GM18909 (cell line): Measurements from ENCODE around the gene NELFCD.
"Not testable (repeated sequence)": the region's sequence is repeated elsewhere in the genome, so short reads cannot be mapped to it uniquely, and the experiment has no call there.

Source experiments
- ATAC-seq: cut with Tn5 transposase; IDR thresholded peaks from one replicate; pipeline ENCODE4 v1.9.1; 2021; ENCODE audit warnings: mild to moderate bottlenecking; ENCODE audit not compliant: unreplicated experiment, poor library complexity

NELFCD gene

DNA sequence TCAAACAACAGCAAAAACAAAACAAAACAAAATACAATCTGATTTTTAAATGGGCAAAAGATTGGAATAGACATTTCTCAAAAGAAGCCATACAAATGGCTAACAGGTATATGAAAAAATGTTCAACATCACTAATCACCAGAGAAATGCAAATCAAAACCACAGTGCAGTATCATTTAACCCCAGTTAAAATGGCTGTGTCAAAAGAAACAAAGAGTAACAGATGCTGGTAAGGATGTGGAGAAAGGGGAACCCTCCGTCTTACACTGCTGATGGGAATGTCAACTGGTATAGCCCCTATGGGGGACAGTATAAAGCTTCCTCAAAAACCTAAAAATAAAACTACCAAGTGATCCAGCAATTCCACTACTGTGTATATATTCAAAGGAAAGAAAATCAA lies 10.9 kb upstream of the NELFCD start:
- ATAC-seq = no peak

DNA sequence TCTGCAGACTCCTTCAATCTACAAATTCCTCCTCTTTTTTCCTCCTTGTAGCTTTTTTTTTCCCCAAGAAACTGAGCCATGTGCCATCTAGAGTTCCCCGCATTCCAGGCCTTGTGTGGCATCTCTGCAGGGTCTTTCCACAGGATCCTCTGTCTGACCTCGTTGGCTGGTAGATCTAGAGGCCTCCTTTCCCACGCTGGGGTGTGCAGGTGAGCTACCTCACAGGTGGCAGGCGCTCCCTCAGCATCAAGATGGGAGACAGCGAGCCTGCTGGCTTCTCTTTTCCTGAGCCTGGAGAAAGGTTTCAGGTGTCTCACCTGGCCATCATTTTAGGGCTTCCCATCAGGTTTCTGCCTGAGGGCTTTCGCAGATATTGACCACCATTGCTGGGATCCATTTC lies 9.6 kb upstream of the NELFCD start:
- ATAC-seq = no peak

DNA sequence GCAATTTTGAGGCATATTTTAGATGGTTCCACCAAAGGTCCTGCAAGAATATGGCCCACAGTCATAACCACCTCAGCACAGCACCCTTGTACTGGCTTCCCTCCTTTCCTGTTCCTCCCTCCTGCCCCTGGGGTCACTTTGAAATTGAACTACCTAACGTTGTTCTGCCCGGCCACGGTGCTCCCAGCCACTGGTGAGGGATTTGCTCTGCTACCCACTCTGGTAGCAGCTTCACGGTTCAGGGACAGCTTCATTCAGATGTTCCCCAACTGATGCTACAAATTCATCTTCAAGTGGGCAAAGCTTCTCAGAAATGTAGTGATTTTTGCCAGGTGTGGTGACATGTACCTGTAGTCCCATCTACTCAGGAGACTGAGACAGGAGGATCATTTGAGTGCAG lies 7.9 kb upstream of the NELFCD start:
- ATAC-seq = no peak

DNA sequence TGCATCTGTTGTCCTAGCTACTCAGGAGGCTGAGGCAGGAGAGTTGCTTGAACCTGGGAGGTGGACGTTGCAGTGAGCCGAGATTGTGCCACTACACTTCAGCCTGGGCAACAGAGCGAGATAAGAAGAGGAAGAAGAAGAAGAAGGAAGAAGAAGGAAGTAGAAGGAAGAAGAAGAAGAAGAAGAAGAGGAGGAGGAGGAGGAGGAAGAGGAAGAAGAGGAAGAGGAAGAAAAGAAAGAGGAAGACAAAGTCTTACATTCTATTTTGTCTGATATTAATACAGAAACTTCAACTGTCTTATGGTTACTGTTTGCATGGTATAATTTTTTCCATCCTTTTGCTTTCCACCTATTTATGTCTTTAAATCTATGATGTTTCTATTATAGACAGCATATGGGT lies 7.2 kb upstream of the NELFCD start:
- no peak for ATAC-seq

DNA sequence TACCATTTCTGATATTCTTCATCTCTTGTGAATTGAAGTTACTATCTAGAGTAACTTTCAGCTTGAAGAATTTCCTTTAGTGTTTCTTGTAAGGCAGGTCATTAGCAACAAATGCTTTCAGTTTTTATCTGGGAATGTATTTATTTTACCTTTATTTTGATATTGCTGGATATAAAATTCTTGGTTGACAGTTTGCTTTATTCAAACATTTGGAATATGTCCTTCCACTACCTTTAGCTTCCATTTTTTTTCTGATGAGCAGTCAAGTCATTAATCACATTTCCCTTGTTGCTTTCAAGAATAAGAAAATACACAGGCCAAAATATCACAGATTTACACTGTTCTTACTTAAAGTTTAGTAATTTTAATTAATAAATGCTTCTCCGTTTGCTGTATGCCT lies 5.7 kb upstream of the NELFCD start:
- no peak for ATAC-seq

DNA sequence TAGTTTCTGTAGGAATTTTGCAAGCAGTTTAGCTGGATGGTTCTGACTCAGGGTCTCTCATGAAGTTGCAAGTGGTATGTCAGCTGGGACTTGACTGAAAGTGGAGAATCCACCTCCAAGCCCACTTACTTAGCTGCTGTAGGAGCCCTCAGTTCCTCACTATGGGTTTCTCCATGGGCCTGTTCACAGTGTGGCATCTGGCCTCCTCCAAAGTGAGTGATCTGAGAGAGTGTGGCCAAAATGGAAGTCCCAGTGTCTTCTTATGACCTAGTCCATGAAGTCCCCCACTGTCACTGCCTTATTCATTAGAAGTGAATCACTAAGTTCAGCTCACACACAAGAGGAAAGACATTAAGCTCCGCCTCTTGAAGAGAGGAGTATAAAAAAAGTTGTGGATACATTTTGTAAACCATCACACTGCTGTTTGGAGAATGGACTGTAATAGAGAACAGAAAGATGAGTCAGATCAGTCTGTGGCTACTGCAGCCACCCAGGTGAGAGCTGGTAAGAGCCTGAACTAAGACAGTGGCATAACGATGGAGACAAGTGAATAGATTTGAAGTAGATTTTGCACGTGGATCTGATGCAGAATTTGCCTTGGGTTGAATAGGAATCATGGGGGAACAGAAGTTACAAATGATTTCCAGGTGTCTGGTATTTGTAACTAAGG lies 4.9 kb upstream of the NELFCD start:
- ATAC-seq = no peak

DNA sequence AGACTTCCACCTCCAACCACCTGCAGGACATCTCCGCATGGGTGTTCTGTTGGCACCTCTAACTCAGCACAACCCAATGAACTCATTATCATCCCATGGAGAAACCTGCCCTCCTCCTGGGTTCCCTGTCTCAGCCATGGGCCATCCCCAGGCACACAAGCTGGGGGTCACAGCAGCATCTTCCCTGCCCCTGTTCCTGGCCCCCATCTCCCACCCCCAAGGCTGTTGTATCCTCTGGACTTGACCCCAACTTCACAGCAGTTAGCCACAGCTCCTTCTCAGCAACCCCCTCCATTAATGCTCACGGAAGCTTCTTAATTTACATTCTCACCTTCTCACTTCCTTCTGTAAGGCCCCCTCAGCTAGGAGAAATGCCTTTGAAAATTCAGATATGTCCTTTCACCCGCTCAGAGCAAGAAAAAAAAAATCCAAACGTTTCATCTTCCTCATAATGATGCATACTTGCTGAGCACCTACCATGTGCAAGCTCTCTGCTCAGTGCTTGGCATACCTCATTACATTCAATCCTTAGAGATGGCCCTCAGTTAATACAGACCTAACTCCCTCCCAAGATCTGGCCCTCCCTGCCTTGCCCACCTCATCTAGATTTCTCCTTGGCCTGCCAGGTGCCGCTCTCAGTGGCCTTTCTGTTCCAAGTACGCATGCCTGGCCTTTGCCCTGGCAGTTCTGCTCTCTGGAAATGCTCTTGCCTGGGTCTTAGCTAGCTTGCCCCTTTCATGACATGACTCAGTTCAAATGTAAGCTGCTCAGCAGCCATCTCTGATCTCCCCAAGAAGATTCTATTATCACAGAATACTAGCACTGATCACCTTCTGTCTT lies 2.5 kb upstream of the NELFCD start:
- no peak for ATAC-seq

DNA sequence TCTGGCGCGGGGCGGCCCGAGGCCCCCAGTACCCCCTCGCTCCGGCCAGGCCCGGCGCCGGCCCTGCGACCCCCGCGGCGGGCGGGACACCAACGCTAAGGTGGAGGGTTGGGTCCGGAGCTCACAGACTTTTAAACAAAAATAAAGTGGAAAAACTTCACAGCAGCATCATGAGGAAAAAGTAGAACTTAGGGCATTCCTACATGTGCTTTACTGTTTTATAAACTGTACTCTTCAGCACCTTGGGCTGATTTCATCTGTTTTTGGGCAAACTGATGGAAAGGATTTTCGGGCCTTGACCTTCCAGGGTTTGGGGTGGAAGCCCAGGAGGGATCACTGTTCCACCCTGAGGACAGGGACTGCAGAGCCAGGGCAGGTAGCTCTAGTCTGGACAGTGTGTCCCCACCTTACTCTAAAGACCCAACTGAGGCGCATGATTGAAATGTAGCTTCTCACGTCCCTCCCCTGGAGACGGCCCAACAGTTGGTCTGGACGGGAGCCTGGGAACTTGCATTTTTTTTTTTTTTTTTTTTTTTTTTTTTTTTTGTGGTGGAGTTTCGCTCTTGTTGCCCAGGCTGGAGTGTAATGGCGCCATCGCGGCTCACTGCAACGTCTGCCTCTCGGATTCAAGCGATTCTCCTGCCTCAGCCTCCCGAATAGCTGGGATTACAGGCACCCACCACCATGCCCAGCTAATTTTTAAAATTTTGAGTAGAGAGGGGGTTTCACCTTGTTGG lies 740 bp downstream of the NELFCD start:
- ATAC-seq = peak; percentile 12

DNA sequence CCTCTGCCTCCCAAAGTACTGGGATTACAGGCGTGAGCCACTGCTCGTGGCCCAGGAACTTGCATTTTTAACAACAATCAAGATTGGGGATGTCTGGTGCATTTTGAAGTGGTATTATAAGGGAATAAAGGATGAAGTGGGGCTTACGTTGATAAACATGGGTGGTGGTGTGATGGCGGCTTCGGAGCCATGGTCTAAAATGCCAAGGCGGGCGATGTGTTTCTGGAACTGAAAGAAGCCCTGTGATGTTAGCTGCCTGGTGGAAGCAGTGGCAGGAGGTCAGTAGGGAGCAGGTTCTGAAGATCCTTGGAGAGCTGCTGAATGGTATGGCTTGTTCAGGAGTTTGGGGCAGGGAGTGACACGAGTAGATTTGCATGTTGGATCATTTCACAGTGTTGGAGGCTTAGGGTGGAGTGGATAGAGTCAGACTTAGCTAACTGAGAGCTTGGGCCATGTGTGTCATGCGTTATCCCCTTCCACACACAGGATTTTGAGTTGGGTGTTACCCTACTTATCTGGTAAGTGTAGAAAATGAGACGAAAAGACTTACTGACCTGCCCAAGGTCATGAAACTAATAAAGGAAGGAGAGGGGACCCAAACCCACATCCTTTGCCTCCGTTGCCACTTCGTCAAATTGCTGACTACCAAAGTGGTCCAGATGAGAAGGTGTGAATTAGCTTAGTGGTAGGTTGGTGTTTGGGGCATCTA lies 1.5 kb downstream of the NELFCD start:
- ATAC-seq = no peak

DNA sequence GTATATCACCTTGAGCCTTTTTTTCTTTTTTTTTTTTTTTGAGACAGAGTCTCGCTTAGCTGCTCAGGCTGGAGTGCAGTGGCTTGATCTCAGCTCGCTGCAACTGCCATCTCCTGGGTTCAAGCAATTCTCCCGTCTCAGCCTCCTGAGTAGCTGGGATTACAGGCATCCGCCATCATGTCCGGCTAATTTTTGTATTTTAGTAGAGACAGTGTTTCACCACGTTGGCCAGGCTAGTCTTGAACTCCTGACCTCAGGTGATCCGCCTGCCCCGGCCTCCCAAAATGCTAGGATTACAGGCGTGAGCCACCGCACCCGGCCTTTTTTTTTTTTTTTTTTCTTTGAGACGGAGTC lies 2.0 kb downstream of the NELFCD start:
- not testable (repeated sequence) for ATAC-seq

DNA sequence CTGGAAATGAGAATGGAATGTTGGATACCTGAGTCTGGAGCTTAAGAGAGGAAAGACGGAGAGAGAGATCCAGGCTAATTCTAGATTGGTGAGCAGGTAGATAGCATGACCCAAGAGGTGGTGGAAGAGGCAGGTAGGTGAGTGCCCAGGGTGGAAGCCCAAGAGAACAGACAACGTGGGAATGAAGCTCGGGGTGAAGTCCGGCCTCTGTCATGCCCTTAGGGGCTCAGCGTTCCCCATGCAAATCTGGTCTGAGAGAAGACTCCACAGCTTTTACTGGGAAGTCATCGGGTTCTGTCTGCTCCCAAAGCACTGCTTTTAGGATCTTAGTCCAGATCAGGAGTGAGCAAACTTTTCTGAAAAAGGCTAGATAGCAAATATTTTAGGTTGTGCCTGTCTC lies 3.6 kb downstream of the NELFCD start:
- no peak for ATAC-seq

DNA sequence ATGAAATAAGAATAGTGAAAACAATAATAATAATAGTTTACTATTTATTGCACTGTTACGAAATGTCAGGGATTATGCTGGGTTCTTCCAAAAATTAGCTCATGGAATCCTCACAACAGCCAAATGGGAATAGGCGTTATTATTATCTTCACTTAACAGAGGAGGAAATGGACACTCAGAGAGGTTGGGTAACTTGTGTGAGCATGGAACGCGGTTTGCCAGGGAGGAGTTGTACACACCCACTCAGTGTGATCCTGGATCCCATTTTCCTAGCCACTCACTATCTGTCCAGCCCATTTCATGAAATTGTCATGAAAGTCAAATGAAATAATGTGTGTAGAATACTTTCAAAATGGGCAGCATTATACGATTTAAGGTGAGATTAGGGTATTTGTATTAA lies 4.6 kb downstream of the NELFCD start:
- ATAC-seq = no peak

DNA sequence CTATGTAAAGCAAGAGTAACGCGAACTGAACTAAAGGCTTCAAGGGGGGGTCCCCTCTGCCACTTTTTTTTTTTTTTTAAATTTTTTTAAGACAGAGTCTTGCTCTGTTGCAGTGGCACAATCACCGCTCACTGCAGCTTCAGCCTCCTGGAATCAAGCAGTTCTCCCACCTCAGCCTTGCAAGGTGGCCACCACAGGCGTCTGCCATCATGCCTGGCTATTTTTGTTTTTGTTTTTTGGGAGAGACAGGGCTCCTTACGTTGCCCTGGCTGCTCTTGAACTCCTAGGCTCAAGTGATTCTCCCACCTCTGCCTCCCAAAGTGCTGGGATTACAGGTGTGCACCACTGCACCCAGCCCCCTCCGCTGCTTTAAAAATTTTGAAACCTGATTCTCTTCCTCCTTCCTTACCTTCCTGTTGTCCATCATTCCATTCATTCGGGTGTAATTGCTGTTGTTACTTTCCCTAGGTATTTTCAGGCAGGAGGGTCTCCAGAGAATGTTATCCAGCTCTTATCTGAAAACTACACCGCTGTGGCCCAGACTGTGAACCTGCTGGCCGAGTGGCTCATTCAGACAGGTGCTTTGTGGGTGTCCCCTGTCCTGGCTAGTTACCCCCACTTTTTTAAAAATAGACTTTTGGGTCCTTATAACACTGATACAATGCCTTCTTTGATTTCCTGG lies 5.4 kb downstream of the NELFCD start:
- ATAC-seq = no peak

DNA sequence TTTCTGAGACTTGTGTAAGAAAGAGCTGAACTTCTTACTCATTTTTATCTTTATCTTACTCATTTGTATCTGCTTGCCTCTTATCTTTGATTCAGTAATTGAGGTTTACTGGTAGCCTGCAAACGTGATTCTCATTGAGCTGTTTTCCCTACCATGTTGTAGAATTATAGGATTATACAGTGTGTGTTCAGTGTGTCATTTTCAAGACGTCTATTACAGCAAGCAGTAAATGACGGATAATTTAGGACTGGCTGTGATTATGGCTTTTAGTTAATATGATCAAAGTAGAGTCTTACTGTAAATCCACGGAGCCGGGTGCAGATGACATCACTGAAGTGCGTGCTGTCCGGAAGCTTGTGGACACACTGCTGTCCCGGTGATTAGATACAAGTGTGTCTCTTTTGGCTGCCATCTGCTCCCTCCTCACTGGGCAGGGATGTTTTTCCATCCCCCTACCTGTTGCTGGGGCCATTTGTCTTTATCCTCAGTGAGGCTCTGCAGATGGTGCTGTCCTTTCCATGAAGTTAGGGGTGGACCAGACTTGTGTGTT lies 6.0 kb downstream of the NELFCD start:
- ATAC-seq = no peak

DNA sequence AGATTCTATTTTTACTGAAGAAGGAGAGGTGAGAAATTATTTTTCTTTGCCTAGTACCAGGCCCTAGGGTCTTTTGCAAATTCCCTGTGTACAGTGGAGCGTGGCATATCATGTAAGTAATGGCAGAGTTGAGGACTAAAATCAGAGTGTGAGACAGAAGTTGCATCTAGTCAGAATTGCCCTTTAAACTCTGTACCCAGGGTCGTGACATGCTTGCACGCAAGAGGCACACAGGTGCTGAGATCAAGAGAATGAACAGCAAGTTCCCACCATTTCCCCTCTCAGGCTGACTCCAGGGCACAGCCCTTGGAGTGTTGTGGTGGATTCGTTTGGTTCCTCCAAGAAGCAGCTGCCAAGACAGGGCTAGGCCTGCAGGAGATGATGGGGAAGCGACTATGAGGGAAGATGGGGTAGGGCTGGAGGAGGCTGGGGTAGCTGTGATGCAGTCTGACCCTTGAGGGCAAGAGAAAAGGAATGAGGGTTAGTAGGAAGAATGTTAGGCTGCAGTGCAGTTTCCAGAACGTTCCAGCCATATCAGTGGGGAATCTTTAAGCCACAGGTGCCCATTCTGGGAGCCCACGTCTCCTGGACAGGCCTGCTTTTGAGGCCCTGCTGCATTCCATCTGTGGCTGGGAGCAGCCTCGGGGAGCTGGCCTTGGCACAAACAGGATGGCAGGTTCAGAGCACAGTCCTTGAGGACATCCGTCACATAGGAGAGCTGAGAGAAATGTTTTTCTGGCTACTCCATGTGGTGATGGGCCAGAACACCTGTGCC lies 6.9 kb downstream of the NELFCD start:
- ATAC-seq = no peak

DNA sequence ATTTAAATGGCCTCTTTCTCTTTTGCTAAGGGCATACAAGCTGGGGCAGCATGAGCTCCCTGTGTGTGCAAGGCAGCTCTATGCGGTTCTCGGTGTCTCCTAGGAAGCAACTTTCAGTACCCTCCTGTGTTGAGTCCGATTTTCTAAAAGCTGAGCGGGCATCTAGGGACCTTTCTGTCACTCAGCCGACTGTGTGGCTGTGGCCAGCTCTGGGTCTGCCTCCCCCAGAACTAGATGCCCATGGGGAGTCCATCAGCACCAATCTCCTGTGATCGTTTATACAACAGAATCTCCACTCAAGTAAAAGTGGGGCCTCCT lies 7.5 kb downstream of the NELFCD start:
- no peak for ATAC-seq

DNA sequence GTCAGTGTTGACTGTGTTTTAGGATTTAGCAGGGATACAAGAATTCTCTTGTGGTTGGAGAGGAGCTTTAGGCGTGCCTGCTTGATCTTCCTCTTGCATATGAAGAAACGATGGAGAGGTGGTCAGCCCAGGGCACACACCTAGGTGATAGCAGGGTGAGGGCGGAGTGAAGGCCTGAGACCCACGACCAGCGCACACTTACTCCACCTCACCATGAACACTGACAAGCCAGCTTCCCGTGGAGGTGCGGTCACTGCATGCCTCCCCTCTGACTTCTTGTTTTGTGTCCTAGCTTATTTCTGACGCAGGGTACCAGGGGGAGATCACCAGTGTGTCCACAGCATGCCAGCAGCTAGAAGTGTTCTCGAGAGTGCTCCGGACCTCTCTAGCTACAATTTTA lies 8.1 kb downstream of the NELFCD start:
- ATAC-seq = no peak

DNA sequence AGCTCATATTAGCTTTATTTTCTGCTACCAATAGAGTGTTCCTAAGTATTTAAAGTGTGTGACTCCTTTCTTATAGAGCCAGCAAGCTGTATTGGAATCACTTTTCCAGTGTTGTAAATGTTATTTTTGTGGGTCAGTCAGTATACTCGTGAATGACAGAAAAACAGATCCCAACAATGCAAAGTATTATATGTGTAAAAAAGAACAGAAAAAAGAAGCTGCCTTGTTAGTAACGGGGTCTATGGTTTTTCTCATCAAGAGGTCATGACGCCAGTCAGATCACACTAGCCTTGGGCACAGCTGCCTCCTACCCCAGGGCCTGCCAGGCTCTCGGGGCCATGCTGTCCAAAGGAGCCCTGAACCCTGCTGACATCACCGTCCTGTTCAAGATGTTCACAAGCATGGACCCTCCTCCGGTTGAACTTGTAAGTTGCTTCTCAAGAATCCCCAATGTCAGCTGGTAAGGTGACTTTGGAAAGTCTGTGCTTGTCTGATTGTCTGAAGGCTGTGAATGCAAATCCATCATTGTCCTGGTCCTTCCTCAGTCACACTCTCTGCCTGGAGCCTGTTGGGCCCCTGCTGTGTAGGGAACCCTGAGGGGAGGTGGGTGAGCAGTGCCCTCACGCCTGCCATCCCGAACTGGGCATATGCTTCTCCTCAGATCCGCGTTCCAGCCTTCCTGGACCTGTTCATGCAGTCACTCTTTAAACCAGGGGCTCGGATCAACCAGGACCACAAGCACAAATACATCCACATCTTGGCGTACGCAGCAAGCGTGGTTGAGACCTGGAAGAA lies 9.8 kb downstream of the NELFCD start:
- ATAC-seq = no peak

DNA sequence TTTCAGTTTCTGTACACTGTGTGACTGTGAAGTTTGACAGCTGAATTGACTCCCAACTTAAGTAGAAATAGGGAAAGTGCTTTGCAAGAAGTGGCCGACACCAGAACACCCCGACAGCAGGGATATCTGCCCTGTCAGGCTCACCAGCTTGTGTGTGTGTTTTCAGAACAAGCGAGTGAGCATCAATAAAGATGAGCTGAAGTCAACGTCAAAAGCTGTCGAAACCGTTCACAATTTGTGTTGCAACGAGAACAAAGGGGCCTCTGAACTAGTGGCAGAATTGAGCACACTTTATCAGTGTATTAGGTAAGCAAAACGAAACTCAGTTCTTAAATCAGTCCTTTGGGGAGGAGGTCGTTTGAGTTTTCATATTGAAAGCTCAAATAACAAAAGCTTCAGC lies 10.7 kb downstream of the NELFCD start:
- no peak for ATAC-seq
